ENCODE results near the gene MFAP3. TPM values are rescaled to one million over a fixed set of nuclear protein-coding genes. Genes with fewer than 3 reads are reported as not detected.

Gene MFAP3
- total and polyA plus RNA-seq, 2 of the 13 experiments (the other 11 are each of a cell fraction or from before 2014, with no cell fraction given) = 12.1 to 28.3 TPM

GRCh38 chr5:154038707-154039457 is at the start of gene MFAP3, which contains the start of gene FAM114A2 (continued):
- TF ChIP-seq ARHGAP35 (CRISPR knock-in tag; IDR thresholded peaks at IDR 0.05; ENCODE audit: borderline replicate concordance) = peak; percentile 60; the same call in 1 of the 2 replicates
- TF ChIP-seq E2F5 (CRISPR knock-in tag; conservative IDR thresholded peaks at IDR 0.05) = 0 out of 2 replicates have a peak, but pooled peaks have one; percentile 12
- peak; percentile 84; the same call in 1 of the 2 replicates for TF ChIP-seq ZBTB42 (CRISPR knock-in tag; IDR thresholded peaks at IDR 0.05)
- TF ChIP-seq ZFP41 (CRISPR knock-in tag; IDR thresholded peaks at IDR 0.05; ENCODE audit: borderline replicate concordance) = peak; percentile 43; the same call in 1 of the 2 replicates
- TF ChIP-seq SP140L (CRISPR knock-in tag; IDR thresholded peaks at IDR 0.05; ENCODE audit: borderline replicate concordance) = no peak
- TF ChIP-seq ZNF382 (CRISPR knock-in tag; IDR thresholded peaks at IDR 0.05; ENCODE audit: borderline replicate concordance) = no peak
- TF ChIP-seq KAT8 (CRISPR knock-in tag; IDR thresholded peaks at IDR 0.05) = peak; percentile 99
- peak; percentile 71; the same call in 1 of the 2 replicates for TF ChIP-seq ZFP36L2 (CRISPR knock-in tag; IDR thresholded peaks at IDR 0.05)
- TF ChIP-seq ZNF772 (CRISPR knock-in tag; IDR thresholded peaks at IDR 0.05) = peak; percentile 94
- peak; percentile 74 for TF ChIP-seq THRA (CRISPR knock-in tag; IDR thresholded peaks at IDR 0.05; ENCODE audit: borderline replicate concordance)
- TF ChIP-seq ATF7-NPFF (CRISPR knock-in tag; IDR thresholded peaks at IDR 0.05; ENCODE audit: low read depth) = peak; percentile 92
